GM19397 (cell line): ENCODE data around the gene AURKA.
A peak's percentile ranks its signal among the peaks of the same experiment; 100 is the strongest.
"Not testable (repeated sequence)": the region's sequence is repeated elsewhere in the genome, so short reads cannot be mapped to it uniquely, and the experiment has no call there.

Source experiments
- ATAC-seq: cut with Tn5 transposase; IDR thresholded peaks from one replicate; pipeline ENCODE4 v1.9.1; 2021; ENCODE audit warnings: mild to moderate bottlenecking, moderate library complexity; ENCODE audit not compliant: unreplicated experiment

AURKA gene

GRCh38 chr20:56422076-56422823 lies 30.2 kb upstream of the AURKA start:
- ATAC-seq = no peak

GRCh38 chr20:56420940-56421688 lies 29.1 kb upstream of the AURKA start:
- ATAC-seq = no peak

- ATAC-seq = no peak
These were observed 28.0 kb upstream of the AURKA start for GRCh38 chr20:56420028-56420427.

GRCh38 chr20:56418385-56418861 lies 26.4 kb upstream of the AURKA start:
- no peak for ATAC-seq

- ATAC-seq = no peak
These were observed 25.9 kb upstream of the AURKA start for GRCh38 chr20:56417911-56418310.

GRCh38 chr20:56417402-56417801 lies 25.4 kb upstream of the AURKA start:
- no peak for ATAC-seq

- no peak for ATAC-seq
These were observed 23.1 kb upstream of the AURKA start for GRCh38 chr20:56414842-56415765.

GRCh38 chr20:56412949-56413348 lies 20.9 kb upstream of the AURKA start:
- no peak for ATAC-seq

- no peak for ATAC-seq
These were observed 20.4 kb upstream of the AURKA start for GRCh38 chr20:56412473-56412790.

- ATAC-seq = peak; percentile 71
These were observed 19.9 kb upstream of the AURKA start, which contains the start of gene CASS4 for GRCh38 chr20:56411759-56412472. Gene CASS4, plus strand, starts transcription at chr20:56412260. Its CDS starts 199 bp downstream, at chr20:56412459.

GRCh38 chr20:56411287-56411686 lies 19.3 kb upstream of the AURKA start:
- ATAC-seq = not testable (repeated sequence)

- ATAC-seq = no peak
These were observed 17.9 kb upstream of the AURKA start for GRCh38 chr20:56409956-56410355.

- no peak for ATAC-seq
These were observed 17.5 kb upstream of the AURKA start for GRCh38 chr20:56409521-56409920.

- ATAC-seq = no peak
These were observed 14.9 kb upstream of the AURKA start for GRCh38 chr20:56406910-56407309.

GRCh38 chr20:56405356-56405755 lies 13.3 kb upstream of the AURKA start:
- ATAC-seq = not testable (repeated sequence)

- ATAC-seq = no peak
These were observed 11.4 kb upstream of the AURKA start for GRCh38 chr20:56403465-56403864.

GRCh38 chr20:56400001-56400640 lies 8.1 kb upstream of the AURKA start:
- no peak for ATAC-seq

- ATAC-seq = no peak
These were observed 3.2 kb upstream of the AURKA start for GRCh38 chr20:56395166-56395565.

- ATAC-seq = no peak
These were observed 1.6 kb upstream of the AURKA start for GRCh38 chr20:56393653-56394052.

GRCh38 chr20:56392881-56393482 lies 967 bp upstream of the AURKA start:
- no peak for ATAC-seq
